Measurements from ENCODE around the gene SIK2.

The SIK2 gene

GRCh38 chr11:111602865-111603610 lies 789 bp downstream of the SIK2 start:
- Histone ChIP-seq H2AK5ac (ENCODE audit: low read length, severe bottlenecking) (no peak overlapping the region), H3K23ac (ENCODE audit: low read length in 2 of 2) (peak overlapping the region; percentile 37 to 99), H2BK12ac (ENCODE audit: low read length in 2 of 2) (peak overlapping the region in 1 of 2 experiments; percentile 86), H3K4me1 (ENCODE audit: control insufficient read depth, insufficient read depth, low read depth, low read length) (peaks cover 3% of the 10 kb centered on the region), H4K91ac (ENCODE audit: low read length) (peak overlapping the region; percentile 70), H3K4me2 (ENCODE audit: low read length, poor library complexity, severe bottlenecking) (peak overlapping the region; percentile 98), H2BK120ac (ENCODE audit: low read depth, low read length) (peak overlapping the region; percentile 71), H3K27ac (ENCODE audit: low read length, poor library complexity, severe bottlenecking) (peak overlapping the region; percentile 15), H3K27me3 (ENCODE audit: control insufficient read depth in 1 of 2, insufficient read depth in 1 of 2, low read length in 2 of 2) (no peaks in the 10 kb centered on the region), H3K4me3 (ENCODE audit: insufficient read depth in 1 of 2, low read depth in 1 of 2, low read length in 2 of 2) (peak overlapping the region; percentile 85 to 96), H2BK5ac (ENCODE audit: low read depth, low read length, poor library complexity, severe bottlenecking) (peak overlapping the region; percentile 24), H3K9me3 (ENCODE audit: control insufficient read depth, low read length) (no peaks in the 10 kb centered on the region), H3K4ac (ENCODE audit: low read depth in 1 of 2, low read length in 2 of 2) (peak overlapping the region; percentile 75 to 96), H3K36me3 (ENCODE audit: control insufficient read depth in 1 of 2, insufficient read depth in 2 of 2, low read depth in 1 of 2, low read length in 2 of 2) (no peaks in the 10 kb centered on the region), H3K14ac (ENCODE audit: low read length in 2 of 2) (peak overlapping the region in 1 of 2 experiments; percentile 95), H2AFZ (ENCODE audit: low read depth, low read length) (peak overlapping the region; percentile 79), H3K18ac (ENCODE audit: low read depth in 1 of 2, low read length in 2 of 2) (peak overlapping the region; percentile 80 to 100), H4K8ac (ENCODE audit: low read length) (no peak overlapping the region), H3K9ac (ENCODE audit: low read length) (peak overlapping the region; percentile 97), H3K79me1 (replicated peaks; ENCODE audit: low read length, poor library complexity, severe bottlenecking) (no peaks in the 10 kb centered on the region), H2BK15ac (ENCODE audit: low read depth, poor library complexity, severe bottlenecking) (peak overlapping the region; percentile 67)
- DNase-seq: peak; percentile 64
- 7% methylated on average over 14 of the region's 44 CpGs for WGBS

GRCh38 chr11:111603611-111604130 lies 1.4 kb downstream of the SIK2 start:
- Histone ChIP-seq H3K4me1 (ENCODE audit: control insufficient read depth, insufficient read depth, low read depth, low read length) (peaks cover 3% of the 10 kb centered on the region), H2BK120ac (ENCODE audit: low read depth, low read length) (no peak overlapping the region), H3K9ac (ENCODE audit: low read length) (peak overlapping the region; percentile 97), H2BK5ac (ENCODE audit: low read depth, low read length, poor library complexity, severe bottlenecking) (no peak overlapping the region), H3K27me3 (ENCODE audit: control insufficient read depth in 1 of 2, insufficient read depth in 1 of 2, low read length in 2 of 2) (no peaks in the 10 kb centered on the region), H2BK15ac (ENCODE audit: low read depth, poor library complexity, severe bottlenecking) (no peak overlapping the region), H2AFZ (ENCODE audit: low read depth, low read length) (no peak overlapping the region), H4K91ac (ENCODE audit: low read length) (no peak overlapping the region), H2BK12ac (ENCODE audit: low read length in 2 of 2) (no peak overlapping the region), H3K23ac (ENCODE audit: low read length in 2 of 2) (no peak overlapping the region), H3K27ac (ENCODE audit: low read length, poor library complexity, severe bottlenecking) (no peak overlapping the region), H3K36me3 (ENCODE audit: control insufficient read depth in 1 of 2, insufficient read depth in 2 of 2, low read depth in 1 of 2, low read length in 2 of 2) (no peaks in the 10 kb centered on the region), H3K4me2 (ENCODE audit: low read length, poor library complexity, severe bottlenecking) (peak overlapping the region; percentile 98), H3K4ac (ENCODE audit: low read depth in 1 of 2, low read length in 2 of 2) (no peak overlapping the region), H3K9me3 (ENCODE audit: control insufficient read depth, low read length) (no peaks in the 10 kb centered on the region), H3K79me1 (replicated peaks; ENCODE audit: low read length, poor library complexity, severe bottlenecking) (no peaks in the 10 kb centered on the region), H3K14ac (ENCODE audit: low read length in 2 of 2) (no peak overlapping the region), H3K4me3 (ENCODE audit: insufficient read depth in 1 of 2, low read depth in 1 of 2, low read length in 2 of 2) (peak overlapping the region in 1 of 2 experiments; percentile 85), H3K18ac (ENCODE audit: low read depth in 1 of 2, low read length in 2 of 2) (no peak overlapping the region), H2AK5ac (ENCODE audit: low read length, severe bottlenecking) (no peak overlapping the region), H4K8ac (ENCODE audit: low read length) (no peak overlapping the region)
- DNase-seq: peak; percentile 35
- WGBS: 44% methylated on average over 6 of the region's 7 CpGs

- Histone ChIP-seq H3K14ac (ENCODE audit: low read length in 2 of 2) (no peak overlapping the region), H3K27me3 (ENCODE audit: control insufficient read depth in 1 of 2, insufficient read depth in 1 of 2, low read length in 2 of 2) (no peaks in the 10 kb centered on the region), H3K23ac (ENCODE audit: low read length in 2 of 2) (no peak overlapping the region), H3K9me3 (ENCODE audit: control insufficient read depth, low read length) (no peaks in the 10 kb centered on the region), H3K4ac (ENCODE audit: low read depth in 1 of 2, low read length in 2 of 2) (no peak overlapping the region), H2BK120ac (ENCODE audit: low read depth, low read length) (no peak overlapping the region), H3K4me1 (ENCODE audit: control insufficient read depth, insufficient read depth, low read depth, low read length) (peaks cover 3% of the 10 kb centered on the region), H4K8ac (ENCODE audit: low read length) (no peak overlapping the region), H3K36me3 (ENCODE audit: control insufficient read depth in 1 of 2, insufficient read depth in 2 of 2, low read depth in 1 of 2, low read length in 2 of 2) (no peaks in the 10 kb centered on the region), H4K91ac (ENCODE audit: low read length) (no peak overlapping the region), H2BK5ac (ENCODE audit: low read depth, low read length, poor library complexity, severe bottlenecking) (no peak overlapping the region), H2BK15ac (ENCODE audit: low read depth, poor library complexity, severe bottlenecking) (no peak overlapping the region), H3K9ac (ENCODE audit: low read length) (peak overlapping the region; percentile 97), H3K4me2 (ENCODE audit: low read length, poor library complexity, severe bottlenecking) (no peak overlapping the region), H3K79me1 (replicated peaks; ENCODE audit: low read length, poor library complexity, severe bottlenecking) (peaks cover 1% of the 10 kb centered on the region), H2AK5ac (ENCODE audit: low read length, severe bottlenecking) (no peak overlapping the region), H2BK12ac (ENCODE audit: low read length in 2 of 2) (no peak overlapping the region), H3K4me3 (ENCODE audit: insufficient read depth in 1 of 2, low read depth in 1 of 2, low read length in 2 of 2) (peak overlapping the region in 1 of 2 experiments; percentile 85), H3K18ac (ENCODE audit: low read depth in 1 of 2, low read length in 2 of 2) (no peak overlapping the region), H2AFZ (ENCODE audit: low read depth, low read length) (no peak overlapping the region), H3K27ac (ENCODE audit: low read length, poor library complexity, severe bottlenecking) (no peak overlapping the region)
- DNase-seq: peak; percentile 67
- 34% methylated on average over 9 of the region's 9 CpGs for WGBS
Measured at GRCh38 chr11:111604392-111605009, 2.3 kb downstream of the SIK2 start.

- Histone ChIP-seq H2BK5ac (ENCODE audit: low read depth, low read length, poor library complexity, severe bottlenecking) (no peak overlapping the region), H2BK120ac (ENCODE audit: low read depth, low read length) (no peak overlapping the region), H3K4ac (ENCODE audit: low read depth in 1 of 2, low read length in 2 of 2) (no peak overlapping the region), H3K18ac (ENCODE audit: low read depth in 1 of 2, low read length in 2 of 2) (no peak overlapping the region), H3K27me3 (ENCODE audit: control insufficient read depth in 1 of 2, insufficient read depth in 1 of 2, low read length in 2 of 2) (no peaks in the 10 kb centered on the region), H3K4me2 (ENCODE audit: low read length, poor library complexity, severe bottlenecking) (no peak overlapping the region), H3K9ac (ENCODE audit: low read length) (peak overlapping the region; percentile 97), H3K4me3 (ENCODE audit: insufficient read depth in 1 of 2, low read depth in 1 of 2, low read length in 2 of 2) (no peak overlapping the region), H3K23ac (ENCODE audit: low read length in 2 of 2) (no peak overlapping the region), H2AFZ (ENCODE audit: low read depth, low read length) (no peak overlapping the region), H2AK5ac (ENCODE audit: low read length, severe bottlenecking) (no peak overlapping the region), H2BK12ac (ENCODE audit: low read length in 2 of 2) (no peak overlapping the region), H3K4me1 (ENCODE audit: control insufficient read depth, insufficient read depth, low read depth, low read length) (peaks cover 3% of the 10 kb centered on the region), H4K91ac (ENCODE audit: low read length) (no peak overlapping the region), H2BK15ac (ENCODE audit: low read depth, poor library complexity, severe bottlenecking) (no peak overlapping the region), H3K36me3 (ENCODE audit: control insufficient read depth in 1 of 2, insufficient read depth in 2 of 2, low read depth in 1 of 2, low read length in 2 of 2) (no peaks in the 10 kb centered on the region), H3K9me3 (ENCODE audit: control insufficient read depth, low read length) (no peaks in the 10 kb centered on the region), H3K27ac (ENCODE audit: low read length, poor library complexity, severe bottlenecking) (no peak overlapping the region), H3K14ac (ENCODE audit: low read length in 2 of 2) (no peak overlapping the region), H3K79me1 (replicated peaks; ENCODE audit: low read length, poor library complexity, severe bottlenecking) (peaks cover 1% of the 10 kb centered on the region), H4K8ac (ENCODE audit: low read length) (no peak overlapping the region)
- 91% methylated on average over 2 of the region's 4 CpGs for WGBS
- DNase-seq: no peak
Measured at GRCh38 chr11:111605681-111606080, 3.4 kb downstream of the SIK2 start.
